OCI-LY7 (cell line): ENCODE data around the gene PPP4C.

ENCODE experiments used
- CTCF ChIP-seq: fragments of 200-600 bp; sonication (generic); conservative IDR thresholded peaks from 2 replicates; pipeline ENCODE4 v1.5.1; 2014; ENCODE audit warnings: mild to moderate bottlenecking, antibody characterized with exemption, low read length, moderate library complexity, mixed read lengths
- EZH2phosphoT487 ChIP-seq: fragments of 200-600 bp; sonication (generic); IDR thresholded peaks from 2 replicates; pipeline ENCODE4 v1.6.1; 2018; ENCODE audit warnings: low read depth, borderline replicate concordance, mild to moderate bottlenecking, mixed run types, antibody characterized with exemption, low read length, moderate library complexity, mixed read lengths

GRCh38 chr16:30096862-30097563 is 21.2 kb downstream of the PPP4C start:
- no peak for TF ChIP-seq CTCF
- TF ChIP-seq EZH2phosphoT487, result no peak
